OCI-LY1 (cell line): ENCODE results near the gene MX1.
A peak's percentile ranks its signal among the peaks of the same experiment; 100 is the strongest.
"Not testable (repeated sequence)": the region's sequence is repeated elsewhere in the genome, so short reads cannot be mapped to it uniquely, and the experiment has no call there.

Source experiments
- H2AFZ ChIP-seq: fragments of 200-600 bp; sonication (generic), shearing (Covaris generic); 2 replicates; pipeline ENCODE4 v1.6.0; 2014; ENCODE audit warnings: antibody characterized with exemption, mild to moderate bottlenecking, low read length
- H3F3A ChIP-seq: fragments of 200-600 bp; sonication (generic), shearing (Covaris generic); 2 replicates; pipeline ENCODE4 v1.6.0; 2014; ENCODE audit warnings: mild to moderate bottlenecking, antibody characterized with exemption, low read length, moderate library complexity; ENCODE audit not compliant: insufficient read depth
- H3K27ac ChIP-seq: fragments of 200-600 bp; sonication (generic); 2 replicates; pipeline ENCODE4 v1.5.1; 2014; ENCODE audit warnings: low read length, mixed run types, mild to moderate bottlenecking, low read depth; ENCODE audit not compliant: poor library complexity, severe bottlenecking
- H3K27me3 ChIP-seq: fragments of 200-600 bp; sonication (generic); 2 replicates; pipeline ENCODE4 v1.6.0; 2014; ENCODE audit warnings: antibody characterized with exemption, mild to moderate bottlenecking, low read length, moderate library complexity; ENCODE audit not compliant: insufficient read depth
- H3K36me3 ChIP-seq: fragments of 200-600 bp; sonication (generic); 2 replicates; pipeline ENCODE4 v1.6.1; 2014; ENCODE audit warnings: mild to moderate bottlenecking, antibody characterized with exemption, low read length, moderate library complexity, mixed read lengths; ENCODE audit not compliant: insufficient read depth
- H3K4me1 ChIP-seq: fragments of 200-600 bp; sonication (generic); 2 replicates; pipeline ENCODE4 v1.5.1; 2014; ENCODE audit warnings: mild to moderate bottlenecking, low read length, moderate library complexity; ENCODE audit not compliant: insufficient read depth, severe bottlenecking
- H3K4me2 ChIP-seq: fragments of 200-600 bp; sonication (generic), shearing (Covaris generic); 2 replicates; pipeline ENCODE4 v1.6.1; 2014; ENCODE audit warnings: low read length
- H3K4me3 ChIP-seq: fragments of 200-600 bp; sonication (generic); 2 replicates; pipeline ENCODE4 v1.5.1; 2014; ENCODE audit warnings: low read length, low read depth, mild to moderate bottlenecking, mixed read lengths; ENCODE audit not compliant: poor library complexity, severe bottlenecking
- H3K79me2 ChIP-seq: fragments of 200-600 bp; shearing (Covaris generic); 2 replicates; pipeline ENCODE4 v1.6.1; 2016; ENCODE audit warnings: mixed run types, low read length, mixed read lengths; ENCODE audit not compliant: insufficient read depth
- H3K9ac ChIP-seq: fragments of 200-600 bp; sonication (generic), shearing (Covaris generic); 2 replicates; pipeline ENCODE4 v1.6.1; 2014; ENCODE audit warnings: mild to moderate bottlenecking, low read length, mixed read lengths
- H3K9me2 ChIP-seq: fragments of 200-600 bp; sonication (generic), shearing (Covaris generic); 2 replicates; pipeline ENCODE4 v1.6.1; 2014; ENCODE audit warnings: low read depth, mild to moderate bottlenecking, low read length, mixed read lengths
- H3K9me3 ChIP-seq: fragments of 200-600 bp; shearing (Covaris generic); 2 replicates; pipeline ENCODE4 v1.6.1; 2014; ENCODE audit warnings: low read length, mixed read lengths
- H4K20me1 ChIP-seq: fragments of 200-600 bp; sonication (generic), shearing (Covaris generic); 2 replicates; pipeline ENCODE4 v1.6.0; 2016; ENCODE audit warnings: mild to moderate bottlenecking, low read length; ENCODE audit not compliant: insufficient read depth
- CTCF ChIP-seq: fragments of 200-600 bp; sonication (generic), shearing (Covaris generic); IDR thresholded peaks from 2 replicates; pipeline ENCODE4 v1.5.1; 2017; ENCODE audit warnings: mild to moderate bottlenecking, antibody characterized with exemption, low read length, moderate library complexity, mixed read lengths
- EZH2 ChIP-seq: fragments of 200-600 bp; sonication (generic), shearing (Covaris generic); IDR thresholded peaks from 2 replicates; pipeline ENCODE4 v1.8.0; 2017; ENCODE audit warnings: borderline replicate concordance, mixed run types, mild to moderate bottlenecking, antibody characterized with exemption, low read length, moderate library complexity, mixed read lengths

MX1 gene

GRCh38 chr21:41418956-41419680 is 6.9 kb upstream of the MX1 start:
- no peak overlapping the region for H3K27ac ChIP-seq
- H3K9ac ChIP-seq: no peak overlapping the region
- no peak overlapping the region for H3K4me3 ChIP-seq
- H3K79me2 ChIP-seq: no peaks in the 10 kb centered on the region
- H3K36me3 ChIP-seq: no peaks in the 10 kb centered on the region
- no peaks in the 10 kb centered on the region for H3K27me3 ChIP-seq
- no peak overlapping the region for H3K4me2 ChIP-seq
- TF ChIP-seq CTCF (no peak), EZH2 (no peak)
- peaks cover 3% of the 10 kb centered on the region; the same call in 1 of the 2 replicates for H3K9me3 ChIP-seq
- no peaks in the 10 kb centered on the region for H3F3A ChIP-seq
- no peaks in the 10 kb centered on the region for H4K20me1 ChIP-seq
- H2AFZ ChIP-seq: no peak overlapping the region
- H3K4me1 ChIP-seq: peaks cover 20% of the 10 kb centered on the region
- no peaks in the 10 kb centered on the region for H3K9me2 ChIP-seq

- Histone ChIP-seq H4K20me1 (no peaks in the 10 kb centered on the region), H3K36me3 (no peaks in the 10 kb centered on the region), H3K4me2 (peak overlapping the region; percentile 97), H3K9me2 (no peaks in the 10 kb centered on the region), H2AFZ (0 out of 2 replicates have a peak overlapping the region, but pooled peaks have one; percentile 10), H3K4me1 (peaks cover 22% of the 10 kb centered on the region), H3K9ac (peak overlapping the region; percentile 76), H3K27ac (no peak overlapping the region), H3K4me3 (peak overlapping the region; percentile 66), H3F3A (no peaks in the 10 kb centered on the region), H3K79me2 (no peaks in the 10 kb centered on the region), H3K27me3 (no peaks in the 10 kb centered on the region), H3K9me3 (peaks cover 3% of the 10 kb centered on the region; the same call in 1 of the 2 replicates)
- TF ChIP-seq CTCF: no peak
- TF ChIP-seq EZH2: no peak
Measured at GRCh38 chr21:41419921-41420862, 5.8 kb upstream of the MX1 start.

GRCh38 chr21:41420998-41421397 is 5.0 kb upstream of the MX1 start:
- not testable (repeated sequence) for H3K4me2 ChIP-seq

More at GRCh38 chr21:41420998-41421397, 5.0 kb upstream of the MX1 start:
- not testable (repeated sequence) for H3K9me2 ChIP-seq, H3K79me2 ChIP-seq, H3K27me3 ChIP-seq, H3K9ac ChIP-seq, H3F3A ChIP-seq, H2AFZ ChIP-seq, H3K9me3 ChIP-seq, H3K36me3 ChIP-seq, H4K20me1 ChIP-seq, H3K27ac ChIP-seq
- Histone ChIP-seq H3K4me3 (peak overlapping the region; percentile 66), H3K4me1 (peaks cover 28% of the 10 kb centered on the region)
